Stimulated activated CD4-positive, alpha-beta T cell treated with anti-CD3 and anti-CD28 coated beads, Interleukin-15, amount 100 ng/mL, for 1 hour (primary cell): ENCODE results near the gene UBD.

Source experiments
- DNase-seq, 2 donors: peaks; one replicate each; pipeline ENCODE4 v3.0.0-alpha.2; 2020; ENCODE audit warnings: low read depth in 1 of 2, low spot score in 1 of 2

The UBD gene

DNA sequence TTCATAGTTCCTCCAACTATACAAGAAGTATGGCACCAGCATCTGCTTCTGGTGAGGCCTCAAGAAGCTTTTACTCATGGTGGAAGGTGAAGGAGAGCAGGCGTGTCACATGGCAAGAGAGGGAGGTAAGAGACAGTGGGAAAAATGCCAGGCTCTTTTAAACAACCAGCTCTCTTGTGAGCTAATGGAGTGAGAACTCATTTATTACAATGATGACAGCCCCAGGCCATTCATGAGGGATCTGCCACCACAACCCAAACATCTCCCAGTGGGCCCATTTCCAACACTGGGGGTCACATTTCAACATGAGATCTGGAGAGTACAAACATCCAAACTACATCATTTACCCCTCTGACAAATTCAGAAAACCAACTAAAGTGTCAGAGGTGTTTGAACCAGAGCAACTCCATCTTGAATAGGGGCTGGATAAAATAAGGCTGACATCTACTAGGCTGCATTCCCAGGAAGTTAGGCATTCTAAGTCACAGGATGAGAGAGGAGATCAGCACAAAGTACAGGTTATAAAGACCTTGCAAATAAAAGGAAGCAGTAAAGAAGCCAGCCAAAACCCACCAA is 2.2 kb upstream of the UBD start:
- DNase-seq = no peak

DNA sequence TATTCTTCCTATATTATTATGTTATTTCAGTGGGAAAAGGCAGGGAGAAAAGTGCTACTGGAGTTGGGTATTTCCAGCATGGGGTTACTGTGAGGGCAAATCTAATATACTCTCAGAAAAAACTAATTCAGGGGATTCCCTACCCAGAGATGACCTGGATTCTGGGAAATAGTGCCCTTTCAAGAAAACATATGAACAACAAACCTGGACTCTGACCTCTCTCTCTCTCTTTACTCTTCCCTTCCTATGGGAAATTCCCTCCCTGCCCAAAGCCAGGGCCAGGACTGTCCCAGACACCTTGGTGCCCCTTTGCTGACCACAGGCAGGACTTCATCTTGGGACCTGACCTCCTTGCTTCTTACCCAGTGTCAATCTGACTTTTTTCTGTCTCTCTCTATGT is 1.6 kb upstream of the UBD start:
- DNase-seq = no peak

DNA sequence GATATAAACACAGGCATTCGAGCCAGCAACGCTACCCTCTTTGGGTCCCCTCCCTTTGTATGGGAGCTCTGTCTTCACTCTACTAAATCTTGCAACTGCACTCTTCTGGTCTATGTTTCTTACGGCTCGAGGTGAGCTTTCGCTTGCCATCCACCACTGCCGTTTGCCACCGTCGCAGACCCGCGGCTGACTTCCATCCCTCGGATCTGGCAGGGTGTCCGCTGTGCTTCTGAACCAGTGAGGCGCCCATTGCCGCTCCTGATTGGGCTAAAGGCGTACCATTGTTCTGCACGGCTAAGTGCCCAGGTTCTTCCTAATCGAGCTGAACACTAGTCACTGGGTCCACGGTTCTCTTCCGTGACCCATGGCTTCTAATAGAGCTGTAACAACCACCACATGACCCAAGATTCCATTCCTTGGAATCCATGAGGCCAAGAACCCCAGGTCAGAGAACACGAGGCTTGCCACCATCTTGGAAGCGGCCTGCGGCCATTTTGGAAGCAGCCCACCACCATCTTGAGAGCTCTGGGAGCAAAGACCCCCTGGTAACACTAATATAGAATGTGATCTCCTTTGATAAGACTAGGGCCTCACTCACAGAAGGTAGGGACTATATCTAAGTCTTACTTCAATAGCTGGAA is 973 bp downstream of the UBD start:
- no peak for DNase-seq

DNA sequence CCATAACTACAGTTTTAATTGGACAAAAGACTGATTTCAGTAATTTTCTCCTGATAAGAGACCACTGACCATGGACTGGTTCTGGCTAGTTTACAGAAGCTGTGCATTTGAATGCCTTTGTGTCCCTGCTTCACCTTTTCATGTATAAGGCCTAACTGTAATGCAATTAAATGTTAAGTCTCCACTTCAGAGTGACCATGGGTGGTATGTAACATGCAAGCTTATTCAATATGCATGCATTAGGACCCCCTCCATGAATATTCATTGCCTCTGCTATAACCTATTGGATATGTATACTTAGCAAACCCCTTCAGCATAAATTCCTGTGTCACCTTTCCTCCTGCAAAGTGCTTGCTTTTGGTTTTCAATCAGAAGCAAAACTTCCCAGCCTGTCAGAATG is 2.2 kb downstream of the UBD start:
- no peak for DNase-seq

DNA sequence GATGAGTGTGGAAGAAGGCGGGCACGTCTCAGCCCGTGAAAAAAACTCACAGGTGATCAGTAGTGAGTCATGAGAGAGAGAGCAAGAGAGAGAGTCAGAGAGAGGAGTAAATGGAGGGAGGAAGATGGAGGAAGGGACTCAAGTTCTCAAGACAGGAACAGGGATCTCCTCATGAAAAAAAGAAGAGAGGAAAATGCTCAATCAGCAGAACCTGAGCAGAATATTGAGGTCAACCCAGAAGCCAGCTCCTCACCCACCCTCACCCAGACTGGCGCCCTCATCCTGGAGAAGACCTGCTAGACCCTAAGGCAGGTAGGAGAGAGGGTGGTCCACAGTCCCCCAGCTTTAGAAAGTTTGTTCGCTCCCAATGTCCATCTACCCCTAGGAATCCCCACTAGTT is 4.8 kb downstream of the UBD start:
- DNase-seq = no peak

DNA sequence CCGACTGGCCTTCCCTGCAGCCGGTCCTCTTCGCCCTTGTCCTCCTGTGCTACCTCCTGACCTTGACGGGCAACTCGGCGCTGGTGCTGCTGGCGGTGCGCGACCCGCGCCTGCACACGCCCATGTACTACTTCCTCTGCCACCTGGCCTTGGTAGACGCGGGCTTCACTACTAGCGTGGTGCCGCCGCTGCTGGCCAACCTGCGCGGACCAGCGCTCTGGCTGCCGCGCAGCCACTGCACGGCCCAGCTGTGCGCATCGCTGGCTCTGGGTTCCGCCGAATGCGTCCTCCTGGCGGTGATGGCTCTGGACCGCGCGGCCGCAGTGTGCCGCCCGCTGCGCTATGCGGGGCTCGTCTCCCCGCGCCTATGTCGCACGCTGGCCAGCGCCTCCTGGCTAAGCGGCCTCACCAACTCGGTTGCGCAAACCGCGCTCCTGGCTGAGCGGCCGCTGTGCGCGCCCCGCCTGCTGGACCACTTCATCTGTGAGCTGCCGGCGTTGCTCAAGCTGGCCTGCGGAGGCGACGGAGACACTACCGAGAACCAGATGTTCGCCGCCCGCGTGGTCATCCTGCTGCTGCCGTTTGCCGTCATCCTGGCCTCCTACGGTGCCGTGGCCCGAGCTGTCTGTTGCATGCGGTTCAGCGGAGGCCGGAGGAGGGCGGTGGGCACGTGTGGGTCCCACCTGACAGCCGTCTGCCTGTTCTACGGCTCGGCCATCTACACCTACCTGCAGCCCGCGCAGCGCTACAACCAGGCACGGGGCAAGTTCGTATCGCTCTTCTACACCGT is 6.1 kb downstream of the UBD start:
- peak in 1 of 2 donors; percentile 18 for DNase-seq

DNA sequence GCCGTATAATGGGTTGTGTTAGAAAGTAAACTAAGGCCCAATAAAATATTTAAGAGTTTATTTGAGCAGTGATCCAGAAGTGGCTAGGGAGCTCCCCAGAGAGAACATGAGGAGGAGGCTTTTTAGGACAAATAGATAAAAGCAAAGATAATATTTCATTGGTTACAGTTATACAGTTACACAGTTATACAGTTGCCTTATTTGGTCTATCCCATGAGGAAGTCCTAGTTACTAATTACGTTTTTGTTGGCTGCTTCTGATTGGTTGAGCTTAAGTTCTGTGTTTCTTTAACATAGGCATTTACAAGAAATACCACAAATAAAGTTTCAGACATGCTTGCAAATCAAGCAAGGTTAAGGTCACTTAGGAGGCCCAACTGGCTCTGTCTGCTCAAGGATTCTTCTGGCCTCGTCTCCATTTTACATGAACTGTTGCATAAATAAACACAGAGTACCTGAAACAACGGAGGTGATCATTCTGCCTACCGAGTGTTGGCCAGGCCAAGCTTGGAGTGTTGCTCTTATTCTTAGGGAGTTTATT is 7.0 kb downstream of the UBD start:
- DNase-seq = no peak

DNA sequence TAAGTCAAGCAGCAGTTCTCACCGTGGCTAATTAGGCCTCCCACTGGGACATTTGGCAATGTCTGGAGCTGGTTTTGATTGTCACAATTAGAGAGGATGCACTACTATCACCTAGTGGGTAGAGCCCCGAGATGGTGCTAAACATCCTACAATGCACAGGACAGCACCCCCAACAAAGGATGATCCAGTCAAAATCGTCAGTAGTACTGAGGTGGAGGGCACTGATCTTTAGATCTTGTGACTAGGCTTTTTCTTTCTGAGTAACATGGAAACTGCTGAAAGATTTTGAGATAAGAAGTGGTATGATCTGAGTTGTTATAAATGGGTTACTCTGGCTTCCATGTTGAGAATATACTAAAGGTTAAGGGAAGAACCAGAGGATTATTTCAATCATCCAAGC is 12.0 kb downstream of the UBD start:
- DNase-seq = no peak

DNA sequence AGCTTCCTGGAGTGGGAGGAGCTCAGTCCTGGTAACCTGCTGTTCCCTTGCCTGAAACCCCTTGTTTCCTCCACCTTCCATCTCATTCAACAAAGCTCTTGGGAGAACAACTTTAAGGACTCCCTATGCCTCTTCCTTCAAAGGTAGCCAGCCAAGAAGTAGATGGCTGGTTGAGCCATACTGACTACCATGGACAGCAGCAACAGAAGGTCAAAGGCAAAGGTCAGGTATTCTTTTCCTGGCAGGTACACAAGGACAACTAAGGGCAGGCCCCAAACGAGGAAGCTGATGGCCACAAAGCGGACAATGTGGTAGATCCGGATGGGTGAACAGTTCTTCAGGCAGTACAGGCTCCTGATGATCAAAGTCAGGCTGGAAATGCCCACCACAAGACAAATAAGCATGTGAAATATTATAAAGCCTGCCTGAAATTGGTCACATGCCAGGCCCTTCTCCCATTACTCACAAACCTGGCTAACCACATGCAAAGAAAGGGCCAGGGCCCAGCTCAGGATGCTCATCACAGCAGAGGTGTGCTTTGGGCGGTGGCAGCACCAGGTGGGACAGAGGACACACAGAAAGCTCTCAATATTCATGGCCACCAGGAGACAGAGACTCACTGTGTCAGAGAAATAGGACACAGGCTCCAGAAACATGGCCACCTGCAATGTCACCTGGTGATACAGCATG is 21.7 kb downstream of the UBD start:
- DNase-seq = no peak

DNA sequence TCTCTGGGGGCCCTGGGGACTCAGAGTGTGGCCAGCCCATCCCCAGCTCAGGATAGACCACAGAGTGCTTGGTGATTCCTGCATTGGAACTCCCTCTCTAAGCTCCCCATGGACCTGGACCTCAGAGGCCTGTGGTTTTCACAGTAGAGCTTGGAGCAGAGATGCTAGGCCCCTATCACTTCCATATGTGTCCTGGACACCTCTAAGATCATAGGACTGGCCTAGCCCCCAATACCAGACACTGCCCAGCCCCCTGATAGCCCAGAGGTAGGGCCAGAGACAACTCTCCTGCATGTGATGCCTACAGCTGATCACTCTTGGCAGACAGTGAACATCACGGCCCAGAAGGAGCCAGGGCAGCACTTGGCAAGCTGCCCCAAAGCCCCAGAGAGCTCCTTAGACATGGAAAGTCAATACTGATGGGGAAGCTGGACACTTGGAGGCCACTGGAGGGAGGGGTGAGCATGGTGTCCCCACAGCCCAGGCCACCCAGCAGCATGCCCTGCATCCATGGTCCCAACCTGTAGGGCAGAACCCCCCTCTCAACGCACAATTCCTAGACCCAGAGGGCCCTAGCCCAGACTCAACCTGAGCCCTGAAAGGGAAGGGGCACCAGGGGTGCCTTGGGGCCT is 27.1 kb downstream of the UBD start:
- DNase-seq = no peak

DNA sequence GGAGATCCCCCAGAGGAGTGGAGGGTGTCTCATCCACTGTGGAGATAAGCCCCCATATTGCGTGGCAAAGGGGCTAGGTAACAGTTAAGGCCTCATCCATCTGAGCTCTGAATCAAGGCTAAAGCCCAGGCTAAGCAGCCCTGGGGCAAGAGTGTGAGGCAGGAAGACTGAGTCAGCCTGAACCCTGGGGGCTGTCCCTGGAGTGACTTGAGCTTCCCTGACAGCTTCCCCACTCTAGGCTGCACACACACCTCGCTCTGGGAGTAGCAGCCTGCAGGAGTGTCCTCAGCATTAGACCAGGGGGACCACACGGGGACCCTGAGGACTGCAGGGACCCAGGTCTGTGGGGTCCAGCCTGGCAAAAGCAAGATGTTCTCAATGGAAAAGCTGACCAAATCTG is 27.9 kb downstream of the UBD start:
- DNase-seq = no peak

DNA sequence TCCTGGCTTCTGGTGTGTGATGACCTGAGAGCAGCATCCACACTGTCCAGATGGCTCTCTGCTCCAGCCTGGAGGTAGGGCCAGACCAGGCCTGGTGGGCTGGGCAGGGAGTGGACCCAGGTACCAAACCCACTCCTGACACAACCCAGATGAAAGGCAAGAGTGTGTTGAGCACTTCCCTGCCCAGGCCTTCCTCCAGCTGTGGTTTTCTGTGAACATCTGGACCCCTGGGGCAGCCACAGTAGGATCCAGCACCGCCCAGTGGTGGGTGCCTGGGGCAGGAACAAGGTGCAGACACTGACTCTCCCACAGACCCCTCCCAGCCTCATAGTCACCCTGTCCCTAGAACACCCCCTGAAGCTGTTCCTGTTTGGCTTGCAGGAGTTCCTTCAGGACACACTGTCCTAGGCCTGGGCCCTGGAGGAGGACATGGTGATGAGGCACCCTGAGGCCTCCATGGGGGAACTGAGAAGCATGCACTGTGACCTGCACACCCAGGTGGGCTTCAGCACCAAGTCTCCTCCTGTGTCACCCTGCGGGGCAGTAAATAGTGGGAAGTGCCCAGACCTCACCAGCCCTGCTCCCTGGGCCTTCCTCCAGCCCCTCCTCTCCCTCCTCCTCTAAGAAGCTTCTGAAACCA is 28.7 kb downstream of the UBD start:
- DNase-seq = no peak

DNA sequence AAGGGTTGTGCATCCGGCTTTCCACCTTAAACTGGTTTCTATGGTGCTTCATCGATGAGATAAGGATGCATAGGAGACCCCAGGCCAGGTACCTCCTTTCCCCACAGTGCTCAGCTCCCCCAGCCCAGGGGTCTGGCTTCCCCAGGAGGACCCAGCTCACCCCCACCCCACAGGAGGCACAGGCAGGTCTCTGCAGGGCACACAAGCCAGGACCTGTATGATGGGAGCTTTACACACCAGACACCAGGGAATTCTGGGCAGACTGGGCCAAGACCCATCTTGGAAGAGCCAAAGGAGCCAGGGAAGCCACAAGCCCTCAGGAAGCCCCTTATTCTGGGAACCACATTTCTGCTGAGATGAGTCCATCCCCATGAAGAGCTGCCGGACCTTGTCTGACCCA is 29.6 kb downstream of the UBD start:
- DNase-seq = no peak

DNA sequence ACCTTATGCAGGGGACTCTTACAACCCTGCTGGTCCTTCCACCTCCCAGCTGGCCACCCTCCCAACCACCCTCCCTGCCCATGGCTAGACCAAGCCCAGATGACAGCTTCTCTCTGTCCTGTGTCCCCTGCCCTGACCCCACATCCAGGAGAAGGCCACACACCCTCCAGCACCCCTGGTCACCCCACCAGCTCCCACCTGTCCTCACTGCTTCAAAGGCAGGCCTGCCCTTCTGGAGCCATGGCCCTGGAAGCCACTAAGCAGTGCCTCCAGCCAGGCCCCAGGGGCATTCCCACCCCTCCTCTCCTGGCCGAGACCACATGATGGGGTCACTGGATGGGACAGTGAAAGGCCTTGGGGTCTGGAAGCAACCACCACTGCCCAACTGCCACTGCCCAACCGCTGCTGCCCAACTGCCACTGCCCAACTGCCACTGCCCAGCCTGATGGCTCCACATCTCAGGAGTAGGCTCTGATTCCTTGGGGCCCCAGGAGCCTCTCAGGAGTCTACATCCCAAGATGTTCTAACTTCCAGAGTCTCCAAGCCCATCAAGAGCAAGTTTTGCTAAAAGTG is 30.5 kb downstream of the UBD start:
- DNase-seq = no peak

DNA sequence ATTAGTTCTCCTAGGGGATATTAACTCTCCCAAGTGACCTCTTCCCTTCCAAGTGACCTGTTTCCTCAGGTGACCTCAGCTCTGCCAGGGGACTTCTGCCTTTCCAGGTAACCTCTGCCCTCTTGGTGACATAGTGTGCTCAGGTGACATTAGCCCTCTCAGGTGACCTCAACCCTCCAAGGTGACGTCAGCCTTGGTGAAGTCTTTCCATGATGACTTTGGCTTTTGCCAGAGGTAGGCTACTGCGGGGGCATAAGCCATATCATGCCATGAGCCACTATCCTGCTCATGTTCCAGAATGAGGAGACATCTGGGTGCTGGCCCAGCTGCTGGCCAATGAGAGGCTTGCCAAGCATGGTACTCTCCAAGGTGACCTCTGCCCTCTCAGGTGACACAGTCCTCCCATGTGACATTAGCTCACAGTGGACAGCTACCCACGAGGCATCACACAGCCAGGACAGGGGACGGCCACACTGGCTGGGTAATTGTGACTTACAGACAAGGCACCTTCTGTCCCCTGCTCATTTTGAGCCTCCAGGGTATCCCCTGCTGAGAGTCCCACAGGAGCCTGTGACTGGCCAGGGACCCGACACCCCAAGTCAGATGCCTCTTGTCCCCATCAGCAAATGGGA is 31.1 kb downstream of the UBD start:
- no peak for DNase-seq

DNA sequence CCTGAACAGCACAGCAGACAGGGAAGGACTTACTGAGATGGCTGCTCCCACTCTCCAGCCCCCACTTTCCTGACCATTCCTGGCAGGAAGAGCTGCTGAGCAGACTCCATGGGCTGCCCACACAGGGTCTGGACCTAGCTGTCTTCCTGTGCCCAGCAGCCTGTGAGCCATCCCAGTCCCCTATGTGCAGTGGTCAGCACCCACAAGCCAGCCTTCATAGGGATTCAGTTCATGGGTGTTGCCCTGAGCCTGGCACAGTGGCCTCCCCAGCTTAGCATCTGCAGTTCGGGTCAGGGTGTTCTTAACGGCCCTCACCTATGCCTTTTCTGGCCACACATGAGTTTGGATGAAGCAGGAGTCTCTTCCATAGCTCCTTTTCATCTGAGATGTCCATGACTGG is 32.0 kb downstream of the UBD start:
- no peak for DNase-seq

DNA sequence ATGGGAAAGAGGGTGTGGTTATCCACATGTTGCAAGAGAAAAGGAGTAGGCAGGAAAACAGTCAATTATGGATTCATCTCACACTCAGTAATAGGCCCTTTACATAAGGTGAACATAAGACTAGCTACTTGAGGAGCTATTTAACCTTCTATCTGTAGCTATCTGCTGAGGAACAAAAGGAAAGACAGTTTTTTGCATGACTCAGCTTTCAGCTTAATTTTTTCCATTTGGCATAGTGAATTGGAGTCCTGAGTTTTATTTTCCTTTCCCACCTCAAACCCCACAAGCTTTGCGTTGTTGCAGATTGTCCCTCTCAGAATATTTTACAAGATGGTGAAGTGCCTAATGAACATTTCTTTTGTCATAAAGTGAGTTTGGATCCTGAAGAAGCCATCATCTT is 32.4 kb downstream of the UBD start:
- DNase-seq = no peak

DNA sequence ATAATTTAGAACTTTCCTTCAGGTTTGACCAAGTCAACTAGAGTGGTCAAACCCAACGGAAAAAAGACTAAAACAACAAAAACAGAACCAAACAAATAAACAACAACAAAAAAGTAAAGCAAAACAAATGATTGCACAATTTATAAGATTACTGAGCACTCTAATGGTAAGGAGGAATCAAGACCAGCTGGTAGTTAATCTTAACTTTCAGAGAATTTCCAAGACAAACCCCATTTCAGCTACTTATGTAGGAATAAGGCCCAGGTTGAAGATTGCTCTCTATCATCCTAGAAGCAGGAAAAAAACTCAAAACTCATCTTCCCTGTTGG is 34.3 kb downstream of the UBD start:
- DNase-seq = no peak

DNA sequence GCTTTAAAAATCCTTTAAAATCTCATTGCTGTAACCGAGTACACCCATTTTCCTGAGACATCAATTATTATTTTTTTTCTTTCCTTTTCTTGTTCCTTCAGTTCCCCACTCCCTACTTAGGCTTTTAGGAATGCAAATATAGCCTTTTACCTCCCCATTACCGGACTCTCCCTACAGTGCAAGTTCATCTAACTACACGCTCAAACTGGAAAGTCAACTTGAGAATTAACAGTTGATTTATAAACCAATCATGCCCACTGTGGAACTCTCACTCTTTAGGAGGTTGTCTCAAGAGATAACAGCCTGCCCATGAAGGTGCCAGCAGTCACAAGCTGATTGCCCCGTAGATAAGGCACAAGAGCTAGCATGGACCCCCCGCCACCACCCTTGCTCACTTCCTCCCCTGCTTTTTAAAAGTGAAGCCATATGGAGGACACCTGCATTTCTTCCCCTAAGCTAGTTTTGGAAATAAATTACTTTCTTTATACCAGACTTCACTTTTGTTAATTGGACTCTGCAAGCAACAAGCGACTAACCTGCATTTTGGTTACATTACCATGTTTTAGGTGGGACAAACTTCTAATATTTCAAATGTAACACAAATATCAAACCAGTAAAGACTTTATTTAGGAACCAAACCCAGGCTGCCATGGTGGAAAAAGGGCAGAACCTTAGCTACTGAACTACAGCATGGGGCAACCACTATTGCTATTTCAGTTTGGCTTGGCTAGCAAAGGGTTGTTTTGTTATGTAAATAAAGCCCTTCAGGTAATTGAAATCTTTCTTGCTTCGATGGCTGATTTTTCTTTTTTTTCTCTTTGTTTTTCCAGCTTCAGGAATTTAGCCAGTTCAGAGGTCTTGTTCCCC is 34.9 kb downstream of the UBD start:
- DNase-seq = no peak
